Measurements from ENCODE around the gene MCU. TPM values are rescaled to one million over a fixed set of nuclear protein-coding genes. Genes with fewer than 3 reads are reported as not detected.

Gene MCU
- total and polyA plus RNA-seq, 10 of the 15 experiments (the other 5 are each of a cell fraction or from before 2014, with no cell fraction given) = 5.1 to 49.1 (median 17.9) TPM

DNA sequence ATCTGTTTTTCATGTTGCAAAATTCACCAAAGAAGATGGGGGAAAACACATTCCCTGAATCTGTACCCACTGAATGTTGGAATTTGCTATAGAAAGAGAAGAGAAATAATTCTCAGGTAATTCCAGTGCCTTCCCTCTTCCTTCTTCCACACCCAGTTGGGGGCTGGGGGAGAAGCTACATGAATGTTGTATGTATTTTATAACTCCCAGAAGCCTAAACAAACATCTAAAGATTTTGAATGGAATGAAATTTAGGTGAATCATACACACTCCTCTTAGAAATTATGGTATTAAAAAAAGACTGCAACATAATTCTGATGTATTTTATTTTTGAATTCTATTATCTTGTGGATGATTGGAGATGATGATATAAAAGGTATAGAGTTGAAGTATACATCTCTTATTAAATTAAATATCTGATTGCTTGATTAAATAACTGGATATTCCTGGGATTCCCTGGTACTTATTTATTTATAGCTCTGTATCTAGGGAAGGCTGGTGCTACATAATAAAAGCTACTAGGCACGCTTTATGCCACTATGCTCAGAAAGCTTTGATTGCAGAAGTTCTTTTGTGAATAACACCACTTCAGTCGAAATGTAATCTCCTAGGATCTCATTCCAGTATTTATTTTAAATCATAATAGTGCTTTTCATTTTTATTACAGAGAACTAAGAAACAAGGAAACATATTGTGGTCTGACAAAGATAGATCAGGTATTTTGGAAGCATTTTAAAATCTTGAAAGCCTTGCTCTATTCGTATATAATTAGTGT is 98.5 kb downstream of the MCU start (continued):
- TF ChIP-seq, protein P1, sequence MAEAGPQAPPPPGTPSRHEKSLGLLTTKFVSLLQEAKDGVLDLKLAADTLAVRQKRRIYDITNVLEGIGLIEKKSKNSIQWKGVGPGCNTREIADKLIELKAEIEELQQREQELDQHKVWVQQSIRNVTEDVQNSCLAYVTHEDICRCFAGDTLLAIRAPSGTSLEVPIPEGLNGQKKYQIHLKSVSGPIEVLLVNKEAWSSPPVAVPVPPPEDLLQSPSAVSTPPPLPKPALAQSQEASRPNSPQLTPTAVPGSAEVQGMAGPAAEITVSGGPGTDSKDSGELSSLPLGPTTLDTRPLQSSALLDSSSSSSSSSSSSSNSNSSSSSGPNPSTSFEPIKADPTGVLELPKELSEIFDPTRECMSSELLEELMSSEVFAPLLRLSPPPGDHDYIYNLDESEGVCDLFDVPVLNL (IDR thresholded peaks at IDR 0.05; ENCODE audit: low read depth, low read length) = no peak
- TF ChIP-seq MYB (IDR thresholded peaks at IDR 0.05; ENCODE audit: borderline replicate concordance, low read depth, low read length) (no peak), ZBTB4 (CRISPR knock-in tag; IDR thresholded peaks at IDR 0.05) (no peak), ZBTB40 (IDR thresholded peaks at IDR 0.05; ENCODE audit: borderline replicate concordance) (no peak), NR2F1 (conservative IDR thresholded peaks at IDR 0.05) (no peak), ATF3 (IDR thresholded peaks at IDR 0.05; ENCODE audit: borderline replicate concordance, extremely low read depth, low read depth, low read length) (no peak), ZBTB11 (CRISPR knock-in tag; IDR thresholded peaks at IDR 0.05) (no peak), JUNB (IDR thresholded peaks at IDR 0.05) (no peak)
- TF ChIP-seq, protein P2, sequence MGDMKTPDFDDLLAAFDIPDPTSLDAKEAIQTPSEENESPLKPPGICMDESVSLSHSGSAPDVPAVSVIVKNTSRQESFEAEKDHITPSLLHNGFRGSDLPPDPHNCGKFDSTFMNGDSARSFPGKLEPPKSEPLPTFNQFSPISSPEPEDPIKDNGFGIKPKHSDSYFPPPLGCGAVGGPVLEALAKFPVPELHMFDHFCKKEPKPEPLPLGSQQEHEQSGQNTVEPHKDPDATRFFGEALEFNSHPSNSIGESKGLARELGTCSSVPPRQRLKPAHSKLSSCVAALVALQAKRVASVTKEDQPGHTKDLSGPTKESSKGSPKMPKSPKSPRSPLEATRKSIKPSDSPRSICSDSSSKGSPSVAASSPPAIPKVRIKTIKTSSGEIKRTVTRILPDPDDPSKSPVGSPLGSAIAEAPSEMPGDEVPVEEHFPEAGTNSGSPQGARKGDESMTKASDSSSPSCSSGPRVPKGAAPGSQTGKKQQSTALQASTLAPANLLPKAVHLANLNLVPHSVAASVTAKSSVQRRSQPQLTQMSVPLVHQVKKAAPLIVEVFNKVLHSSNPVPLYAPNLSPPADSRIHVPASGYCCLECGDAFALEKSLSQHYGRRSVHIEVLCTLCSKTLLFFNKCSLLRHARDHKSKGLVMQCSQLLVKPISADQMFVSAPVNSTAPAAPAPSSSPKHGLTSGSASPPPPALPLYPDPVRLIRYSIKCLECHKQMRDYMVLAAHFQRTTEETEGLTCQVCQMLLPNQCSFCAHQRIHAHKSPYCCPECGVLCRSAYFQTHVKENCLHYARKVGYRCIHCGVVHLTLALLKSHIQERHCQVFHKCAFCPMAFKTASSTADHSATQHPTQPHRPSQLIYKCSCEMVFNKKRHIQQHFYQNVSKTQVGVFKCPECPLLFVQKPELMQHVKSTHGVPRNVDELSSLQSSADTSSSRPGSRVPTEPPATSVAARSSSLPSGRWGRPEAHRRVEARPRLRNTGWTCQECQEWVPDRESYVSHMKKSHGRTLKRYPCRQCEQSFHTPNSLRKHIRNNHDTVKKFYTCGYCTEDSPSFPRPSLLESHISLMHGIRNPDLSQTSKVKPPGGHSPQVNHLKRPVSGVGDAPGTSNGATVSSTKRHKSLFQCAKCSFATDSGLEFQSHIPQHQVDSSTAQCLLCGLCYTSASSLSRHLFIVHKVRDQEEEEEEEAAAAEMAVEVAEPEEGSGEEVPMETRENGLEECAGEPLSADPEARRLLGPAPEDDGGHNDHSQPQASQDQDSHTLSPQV (IDR thresholded peaks at IDR 0.05) = no peak

All from GM12878 (cell line).